HepG2 (cell line): ENCODE measurements around the gene METTL23. TPM values are rescaled to one million over a fixed set of nuclear protein-coding genes. Genes with fewer than 3 reads are reported as not detected.

ENCODE experiments used
- AGO2 ChIP-seq: fragments of 200-400 bp; formaldehyde crosslinking; optimal IDR thresholded peaks from 2 replicates; pipeline ENCODE3; 2017; ENCODE audit warnings: mild to moderate bottlenecking, low read depth, low read length, moderate library complexity
- BRF2 ChIP-seq: sonication (generic); formaldehyde crosslinking; IDR thresholded peaks from 2 replicates; pipeline ENCODE4 v1.8.1; 2022; ENCODE audit warnings: mild to moderate bottlenecking, missing genetic modification reagents
- DNMT1 ChIP-seq: sonication (generic); formaldehyde crosslinking; IDR thresholded peaks from 2 replicates; pipeline ENCODE4 v1.5.1; 2020; ENCODE audit warnings: mild to moderate bottlenecking, missing genetic modification reagents
- FOSL2 ChIP-seq: sonication (generic); formaldehyde crosslinking; IDR thresholded peaks from 2 replicates; pipeline ENCODE4 v1.4.0; 2020; ENCODE audit warnings: missing genetic modification reagents
- GRHL1 ChIP-seq: sonication (generic); formaldehyde crosslinking; conservative IDR thresholded peaks from 2 replicates; pipeline ENCODE4 v1.8.0; 2022; ENCODE audit warnings: missing genetic modification reagents
- HNF1A ChIP-seq, 2 experiments: sonication (generic) in 1 of 2; formaldehyde crosslinking in 1 of 2; IDR thresholded peaks; 2 replicates each; pipeline versions ENCODE4 v1.4.0 to v1.6.1; 2016 to 2020; ENCODE audit warnings: borderline replicate concordance in 1 of 2, low read depth in 1 of 2, mild to moderate bottlenecking in 1 of 2, missing genetic modification reagents in 1 of 2
- MED8 ChIP-seq: sonication (generic); formaldehyde crosslinking; IDR thresholded peaks from 2 replicates; pipeline ENCODE4 v1.8.1; 2023; ENCODE audit warnings: mild to moderate bottlenecking, missing genetic modification reagents; ENCODE audit not compliant: insufficient replicate concordance
- NRL ChIP-seq: sonication (generic); formaldehyde crosslinking; IDR thresholded peaks from 2 replicates; pipeline ENCODE4 v1.5.0; 2020; ENCODE audit warnings: missing genetic modification reagents, mild to moderate bottlenecking, moderate library complexity, borderline replicate concordance
- SAP130 ChIP-seq: IDR thresholded peaks from 2 replicates; pipeline ENCODE4 v1.6.1; 2016; ENCODE audit warnings: low read depth
- TFAP4 ChIP-seq: sonication (generic); IDR thresholded peaks from 2 replicates; pipeline ENCODE4 v1.6.1; 2016; ENCODE audit warnings: low read depth, borderline replicate concordance
- ZBTB44 ChIP-seq: sonication (generic); formaldehyde crosslinking; IDR thresholded peaks from 2 replicates; pipeline ENCODE4 v1.4.0; 2020; ENCODE audit warnings: missing genetic modification reagents
- ZHX1 ChIP-seq: sonication (generic); formaldehyde crosslinking; IDR thresholded peaks from 2 replicates; pipeline ENCODE4 v1.8.1; 2022; ENCODE audit warnings: low read depth, mild to moderate bottlenecking, missing genetic modification reagents
- ZNF343 ChIP-seq: sonication (generic); formaldehyde crosslinking; IDR thresholded peaks from 2 replicates; pipeline ENCODE4 v1.4.0; 2020; ENCODE audit warnings: mild to moderate bottlenecking, missing genetic modification reagents
- ZNF460 ChIP-seq: sonication (generic); formaldehyde crosslinking; IDR thresholded peaks from 2 replicates; pipeline ENCODE4 v1.5.1; 2020; ENCODE audit warnings: missing genetic modification reagents, mild to moderate bottlenecking, borderline replicate concordance
- ZNF703 ChIP-seq: sonication (generic); formaldehyde crosslinking; IDR thresholded peaks from 2 replicates; pipeline ENCODE4 v1.5.1; 2020; ENCODE audit warnings: missing genetic modification reagents, mild to moderate bottlenecking, moderate library complexity, borderline replicate concordance
- polyA plus RNA-seq, 8 experiments: library from polyadenylated mRNA; depleted of rRNA in 3 of 8; stranded (reverse) in 7 of 8; unstranded in 1 of 8; fragments of >200 nt; fragmentation: Illumina TruSeq in 4 of 8; extraction: Trizol in 4 of 8; gene quantifications; 2 replicates each; pipeline versions ENCODE4 v1.2.1 to v1.2.3, GENCODE V29; 2011 to 2016; ENCODE audit warnings: low read depth in 4 of 8, missing spikeins in 1 of 8, mixed read lengths in 1 of 8; ENCODE audit not compliant: insufficient read depth in 1 of 8
- total RNA-seq, 5 experiments: library from RNA; depleted of rRNA; stranded (reverse); fragments of >200 nt; fragmentation: Illumina TruSeq; extraction: Trizol; gene quantifications; 2 replicates each; pipeline ENCODE4 v1.2.3, GENCODE V29; 2016; ENCODE audit warnings: low read depth in 1 of 5

The METTL23 gene
- total and polyA plus RNA-seq, 2 of the 13 experiments (the other 11 are each of a cell fraction or from before 2014, with no cell fraction given), result 39.9 to 104 TPM

- TF ChIP-seq HNF1A (IDR thresholded peaks at IDR 0.05; ENCODE audit: low read depth), result no peak
- TF ChIP-seq HNF1A (CRISPR knock-in tag; IDR thresholded peaks at IDR 0.05; ENCODE audit: borderline replicate concordance), result peak; percentile 60
- peak; percentile 82 for TF ChIP-seq ZNF343 (CRISPR knock-in tag)
- TF ChIP-seq DNMT1 (CRISPR knock-in tag), result no peak
- TF ChIP-seq BRF2 (CRISPR knock-in tag), result no peak; the same call in 1 of the 2 replicates
- TF ChIP-seq NRL, result peak; percentile 89
- peak; percentile 89; the same call in 1 of the 2 replicates for TF ChIP-seq ZBTB44 (CRISPR knock-in tag)
- peak; percentile 94; the same call in 1 of the 2 replicates for TF ChIP-seq ZNF703
- TF ChIP-seq ZHX1 (CRISPR knock-in tag), result peak; percentile 66; the same call in 1 of the 2 replicates
- peak; percentile 68; the same call in 1 of the 2 replicates for TF ChIP-seq FOSL2 (CRISPR knock-in tag)
- TF ChIP-seq AGO2, result peak; percentile 98
- peak; percentile 48; the same call in 1 of the 2 replicates for TF ChIP-seq TFAP4
- TF ChIP-seq ZNF460 (CRISPR knock-in tag), result peak; percentile 10; the same call in 1 of the 2 replicates
- peak; percentile 94 for TF ChIP-seq SAP130 (CRISPR knock-in tag)
- peak; percentile 74 for TF ChIP-seq MED8 (CRISPR knock-in tag)
- TF ChIP-seq GRHL1, result no peak; the same call in 1 of the 2 replicates
These were observed 10.5 kb downstream of the METTL23 start, which contains the start of gene SRSF2 (continued) for GRCh38 chr17:76737082-76737675.
